KOPT-K1 (cell line): ENCODE measurements around the gene COP1.
"Not testable (repeated sequence)": the region's sequence is repeated elsewhere in the genome, so short reads cannot be mapped to it uniquely, and the experiment has no call there.

Experiments
- H3K27ac ChIP-seq: fragments of 200-600 bp; sonication (generic); 2 replicates; pipeline ENCODE4 v1.5.1; 2016; ENCODE audit warnings: antibody characterized with exemption, mild to moderate bottlenecking, low read depth, low read length; ENCODE audit not compliant: poor library complexity, severe bottlenecking
- H3K36me3 ChIP-seq: fragments of 200-600 bp; sonication (generic); 2 replicates; pipeline ENCODE4 v1.5.1; 2017; ENCODE audit warnings: antibody characterized with exemption, mild to moderate bottlenecking, low read length, moderate library complexity; ENCODE audit not compliant: insufficient read depth
- H3K9me3 ChIP-seq: fragments of 200-600 bp; sonication (generic); 2 replicates; pipeline ENCODE4 v1.5.1; 2017; ENCODE audit warnings: antibody characterized with exemption, low read length, mild to moderate bottlenecking; ENCODE audit not compliant: insufficient read depth, poor library complexity, severe bottlenecking

The COP1 gene

GRCh38 chr1:176055398-176055797 lies 151.7 kb downstream of the COP1 start:
- H3K27ac ChIP-seq: no peak overlapping the region
- H3K9me3 ChIP-seq: no peaks in the 10 kb centered on the region
- no peaks in the 10 kb centered on the region for H3K36me3 ChIP-seq

- no peak overlapping the region for H3K27ac ChIP-seq
- H3K9me3 ChIP-seq: no peaks in the 10 kb centered on the region
- H3K36me3 ChIP-seq: 0 out of 2 replicates have a peak, but pooled peaks cover 3% of the 10 kb centered on the region
Observed at GRCh38 chr1:176051902-176052518, 155.1 kb downstream of the COP1 start.

GRCh38 chr1:176051402-176051801 lies 155.7 kb downstream of the COP1 start:
- no peak overlapping the region for H3K27ac ChIP-seq
- 0 out of 2 replicates have a peak, but pooled peaks cover 3% of the 10 kb centered on the region for H3K36me3 ChIP-seq
- H3K9me3 ChIP-seq: no peaks in the 10 kb centered on the region

GRCh38 chr1:176049582-176049981 lies 157.5 kb downstream of the COP1 start:
- Histone ChIP-seq H3K36me3 (0 out of 2 replicates have a peak, but pooled peaks cover 3% of the 10 kb centered on the region), H3K9me3 (no peaks in the 10 kb centered on the region), H3K27ac (no peak overlapping the region)

GRCh38 chr1:176046926-176047325 lies 160.2 kb downstream of the COP1 start:
- peaks cover 19% of the 10 kb centered on the region for H3K36me3 ChIP-seq
- no peak overlapping the region for H3K27ac ChIP-seq
- no peaks in the 10 kb centered on the region for H3K9me3 ChIP-seq

GRCh38 chr1:176043537-176043936 lies 163.5 kb downstream of the COP1 start:
- Histone ChIP-seq H3K27ac (no peak overlapping the region), H3K36me3 (peaks cover 50% of the 10 kb centered on the region), H3K9me3 (no peaks in the 10 kb centered on the region)

- Histone ChIP-seq H3K27ac (no peak overlapping the region), H3K36me3 (peaks cover 32% of the 10 kb centered on the region), H3K9me3 (no peaks in the 10 kb centered on the region)
Observed at GRCh38 chr1:176033881-176034280, 173.2 kb downstream of the COP1 start.

- H3K36me3 ChIP-seq: peaks cover 28% of the 10 kb centered on the region
- no peak overlapping the region for H3K27ac ChIP-seq
- H3K9me3 ChIP-seq: no peaks in the 10 kb centered on the region
Observed at GRCh38 chr1:176033474-176033873, 173.6 kb downstream of the COP1 start.

GRCh38 chr1:176032040-176032645 lies 174.9 kb downstream of the COP1 start:
- H3K27ac ChIP-seq: no peak overlapping the region

GRCh38 chr1:176029609-176030008 lies 177.5 kb downstream of the COP1 start:
- Histone ChIP-seq H3K9me3 (no peaks in the 10 kb centered on the region), H3K36me3 (peaks cover 27% of the 10 kb centered on the region), H3K27ac (no peak overlapping the region)

More at GRCh38 chr1:176032040-176032645, 174.9 kb downstream of the COP1 start:
- Histone ChIP-seq H3K36me3 (peaks cover 29% of the 10 kb centered on the region), H3K9me3 (no peaks in the 10 kb centered on the region)

GRCh38 chr1:176029155-176029554 lies 177.9 kb downstream of the COP1 start:
- H3K36me3 ChIP-seq: peaks cover 25% of the 10 kb centered on the region

GRCh38 chr1:176027934-176028333 lies 179.2 kb downstream of the COP1 start:
- peaks cover 26% of the 10 kb centered on the region for H3K36me3 ChIP-seq

More at GRCh38 chr1:176029155-176029554, 177.9 kb downstream of the COP1 start:
- Histone ChIP-seq H3K9me3 (no peaks in the 10 kb centered on the region), H3K27ac (no peak overlapping the region)

GRCh38 chr1:176022574-176022973 lies 184.5 kb downstream of the COP1 start:
- Histone ChIP-seq H3K27ac (no peak overlapping the region), H3K9me3 (no peaks in the 10 kb centered on the region), H3K36me3 (peaks cover 42% of the 10 kb centered on the region)

More at GRCh38 chr1:176027934-176028333, 179.2 kb downstream of the COP1 start:
- H3K27ac ChIP-seq, H3K9me3 ChIP-seq: not testable (repeated sequence)

GRCh38 chr1:176017722-176018121 lies 189.4 kb downstream of the COP1 start:
- Histone ChIP-seq H3K9me3 (no peaks in the 10 kb centered on the region), H3K27ac (no peak overlapping the region), H3K36me3 (peaks cover 34% of the 10 kb centered on the region)

- H3K27ac ChIP-seq: no peak overlapping the region
- H3K9me3 ChIP-seq: peaks cover 11% of the 10 kb centered on the region
Observed at GRCh38 chr1:176009951-176010350, 197.1 kb downstream of the COP1 start.

More at GRCh38 chr1:176009951-176010350, 197.1 kb downstream of the COP1 start:
- H3K36me3 ChIP-seq: peaks cover 29% of the 10 kb centered on the region
